CD4-positive, alpha-beta T cell treated with Interleukin-6 for 4 hours (primary cell): ENCODE measurements around the gene TGM2.

Source experiments
- DNase-seq: peaks from one replicate; pipeline ENCODE4 v3.0.0-alpha.2; 2020; ENCODE audit warnings: mixed read lengths

The TGM2 gene

GRCh38 chr20:38198238-38198861, 33.3 kb upstream of the TGM2 start:
- DNase-seq: no peak

- DNase-seq: no peak
Observed at GRCh38 chr20:38197619-38198018, 32.5 kb upstream of the TGM2 start.

DNA sequence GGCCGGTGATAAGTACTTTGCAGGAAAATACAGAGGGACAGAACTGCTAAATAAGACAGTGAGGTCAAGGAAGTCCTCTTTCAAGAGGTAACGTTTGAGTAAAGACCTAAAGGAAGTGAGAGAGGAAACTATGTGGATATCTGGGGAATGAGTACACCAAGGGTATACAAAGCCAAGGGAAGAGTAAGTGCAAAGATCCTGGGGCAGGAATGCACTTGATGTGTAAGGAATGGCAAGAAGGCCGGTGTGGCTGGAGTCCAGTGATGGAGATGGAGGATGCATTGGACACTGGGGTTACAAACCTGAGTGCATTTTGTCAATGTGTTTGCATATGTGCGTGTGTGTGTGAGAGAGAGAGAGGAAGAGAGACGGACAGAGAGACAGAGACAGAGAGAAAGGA, 32.1 kb upstream of the TGM2 start:
- DNase-seq: no peak

GRCh38 chr20:38196592-38196991, 31.5 kb upstream of the TGM2 start:
- no peak for DNase-seq

DNA sequence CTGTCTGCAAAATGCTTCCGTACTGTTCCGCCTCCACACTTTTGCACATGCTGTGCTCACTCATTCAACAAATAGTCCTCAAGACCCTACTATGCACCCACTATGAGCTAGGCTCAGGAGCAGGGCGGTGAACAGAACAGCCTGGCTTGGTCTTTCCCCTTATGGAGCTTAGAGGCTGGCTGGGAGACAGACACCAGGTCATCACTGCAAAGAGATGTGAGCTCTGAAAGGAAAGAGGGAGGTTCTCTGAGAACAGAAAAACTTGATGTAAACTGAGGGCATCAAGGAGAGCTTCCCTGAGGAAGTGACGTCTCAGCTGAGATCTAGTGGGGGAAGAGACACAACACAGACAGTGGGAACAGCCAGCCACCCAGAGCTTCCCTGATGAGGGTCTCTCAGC, 31.0 kb upstream of the TGM2 start:
- DNase-seq: no peak

- no peak for DNase-seq
Observed at GRCh38 chr20:38195521-38195920, 30.5 kb upstream of the TGM2 start.

- no peak for DNase-seq
Observed at GRCh38 chr20:38194971-38195504, 30.0 kb upstream of the TGM2 start.

GRCh38 chr20:38193586-38194105, 28.6 kb upstream of the TGM2 start:
- no peak for DNase-seq

DNA sequence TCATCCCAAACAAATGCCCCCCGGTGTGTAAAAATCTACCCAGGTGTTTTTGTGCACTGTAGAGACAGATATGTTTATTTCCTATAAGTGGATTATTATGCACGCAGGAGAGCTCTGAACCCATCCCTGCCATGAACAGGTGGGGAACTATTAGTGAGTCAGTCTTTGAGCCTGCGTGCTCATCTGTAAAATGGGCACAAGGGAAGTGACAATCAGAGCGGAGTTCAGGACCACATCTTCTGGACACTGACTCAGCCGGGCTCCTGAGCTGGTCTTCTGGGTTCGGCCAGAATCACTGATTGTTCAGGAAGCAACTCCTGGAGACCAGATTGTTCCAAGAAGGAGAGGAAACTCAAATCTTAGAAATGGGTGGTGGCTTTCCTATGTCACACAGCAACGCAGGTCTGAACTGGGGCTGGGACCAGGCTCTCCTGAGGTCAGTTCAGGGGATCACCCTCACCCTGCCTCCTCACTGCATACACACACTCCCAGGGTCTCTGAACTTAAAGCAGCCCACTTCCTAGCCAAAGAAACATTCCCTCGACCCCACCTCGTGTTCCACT, 27.3 kb upstream of the TGM2 start:
- no peak for DNase-seq

GRCh38 chr20:38191654-38192053, 26.6 kb upstream of the TGM2 start:
- no peak for DNase-seq

DNA sequence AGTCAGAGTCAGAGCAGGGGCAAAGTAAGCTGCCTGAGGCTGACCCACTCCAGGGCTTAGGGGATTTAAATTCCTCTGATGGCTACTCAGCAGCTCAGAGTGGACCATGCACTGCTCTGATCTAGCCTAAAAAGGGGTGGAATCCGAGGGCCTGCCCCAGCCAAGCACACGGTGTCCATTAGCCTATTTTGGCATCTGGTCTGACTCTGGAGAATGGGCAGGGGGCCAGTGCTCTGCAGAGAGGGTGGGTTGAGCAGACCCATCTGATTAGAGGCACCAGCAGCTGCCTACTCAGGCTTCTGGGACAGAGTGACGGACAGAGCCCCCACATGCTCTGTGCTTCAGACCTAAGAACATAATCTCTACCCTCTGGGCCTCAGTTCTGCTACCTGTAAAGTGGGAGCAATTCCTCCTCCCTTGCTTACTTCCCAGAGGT, 25.9 kb upstream of the TGM2 start:
- DNase-seq: no peak

DNA sequence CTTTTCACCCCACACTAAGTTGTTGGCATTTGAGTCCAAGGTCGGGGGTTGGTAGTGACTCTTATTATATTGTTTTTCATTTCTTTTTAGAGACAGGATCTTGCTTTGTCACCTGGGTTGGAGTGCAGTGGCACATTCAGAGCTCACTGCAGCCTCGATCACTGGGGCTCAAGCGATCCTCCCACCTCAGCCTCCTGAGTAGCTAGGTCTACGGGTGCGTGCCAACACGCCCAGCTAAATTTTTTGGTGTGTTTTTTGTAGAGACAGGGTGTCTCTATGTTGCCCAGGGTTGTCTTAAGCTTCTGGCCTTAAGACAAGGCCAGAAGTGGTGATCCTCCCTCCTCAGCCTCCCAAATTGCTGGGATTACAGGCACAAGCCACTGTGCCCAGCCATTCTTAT, 25.1 kb upstream of the TGM2 start:
- DNase-seq: no peak

DNA sequence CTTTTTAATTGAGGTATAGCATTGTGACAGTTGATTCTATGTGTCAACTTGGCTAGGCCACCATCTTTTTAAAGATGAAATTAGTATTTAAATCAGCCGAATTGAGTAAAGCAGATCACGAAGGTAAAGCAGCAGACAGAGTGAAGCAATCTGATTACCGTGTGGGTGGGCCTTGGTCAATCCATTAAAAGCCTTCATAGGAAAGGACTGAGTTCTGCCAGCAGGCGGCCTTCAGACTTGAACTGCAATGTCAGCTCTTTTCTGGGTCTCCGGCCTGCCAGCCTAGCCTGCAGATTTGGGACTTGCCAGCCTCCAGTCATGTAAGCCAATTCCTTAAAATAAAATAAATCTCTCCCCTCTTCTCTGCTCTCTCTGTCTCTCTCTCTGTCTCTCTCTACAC, 22.4 kb upstream of the TGM2 start:
- DNase-seq: no peak

GRCh38 chr20:38186788-38187221, 21.7 kb upstream of the TGM2 start:
- DNase-seq: no peak

- no peak for DNase-seq
Observed at GRCh38 chr20:38184101-38184500, 19.0 kb upstream of the TGM2 start.

DNA sequence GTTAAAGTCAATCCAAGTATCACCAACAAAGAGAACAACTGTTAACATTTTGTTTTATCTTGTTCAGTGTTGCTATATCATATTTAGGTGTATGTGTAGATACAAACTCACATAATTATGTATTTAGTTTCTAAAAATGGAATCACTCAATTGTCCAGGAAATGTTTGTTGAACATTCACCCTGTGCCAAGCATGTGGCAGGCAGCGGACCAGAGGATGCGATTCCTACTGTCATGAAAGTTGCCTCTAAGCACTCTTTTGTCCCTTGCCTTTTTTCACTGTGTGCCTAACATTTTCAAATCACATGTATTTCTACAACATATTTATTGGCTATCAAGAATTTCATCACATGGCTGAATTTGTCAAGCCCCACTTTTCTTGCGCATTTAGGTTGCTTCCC, 16.9 kb upstream of the TGM2 start:
- DNase-seq: no peak

DNA sequence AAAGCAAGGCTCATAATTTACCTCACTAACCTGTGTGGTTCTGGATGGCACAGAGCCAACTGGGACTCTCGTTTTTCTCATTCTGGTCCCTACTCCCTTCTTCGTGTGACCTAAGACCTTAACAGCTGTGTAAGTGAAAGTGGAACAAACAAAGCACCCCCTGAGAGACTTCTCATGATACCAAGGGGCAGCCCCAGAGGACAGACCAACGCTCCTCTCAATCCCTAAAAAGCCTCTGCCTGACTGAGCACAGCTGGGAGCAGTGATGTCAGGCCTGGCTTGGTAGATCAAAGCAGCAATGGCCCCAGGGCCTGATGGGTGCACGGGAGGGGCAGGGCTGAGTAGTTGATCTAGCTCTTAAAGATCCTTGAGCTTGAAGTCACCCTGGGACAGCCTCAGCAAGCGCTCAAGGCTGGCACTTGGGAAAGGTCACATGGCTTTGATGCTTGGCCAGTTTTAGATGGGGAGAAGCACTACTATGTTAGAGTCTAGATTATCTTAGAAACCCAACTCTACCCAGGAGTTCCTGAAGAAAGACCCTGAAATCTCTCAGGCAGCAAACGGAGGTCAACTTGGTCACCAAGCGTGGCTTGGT, 16.2 kb upstream of the TGM2 start:
- DNase-seq: no peak

GRCh38 chr20:38180781-38181180, 15.7 kb upstream of the TGM2 start:
- no peak for DNase-seq

DNA sequence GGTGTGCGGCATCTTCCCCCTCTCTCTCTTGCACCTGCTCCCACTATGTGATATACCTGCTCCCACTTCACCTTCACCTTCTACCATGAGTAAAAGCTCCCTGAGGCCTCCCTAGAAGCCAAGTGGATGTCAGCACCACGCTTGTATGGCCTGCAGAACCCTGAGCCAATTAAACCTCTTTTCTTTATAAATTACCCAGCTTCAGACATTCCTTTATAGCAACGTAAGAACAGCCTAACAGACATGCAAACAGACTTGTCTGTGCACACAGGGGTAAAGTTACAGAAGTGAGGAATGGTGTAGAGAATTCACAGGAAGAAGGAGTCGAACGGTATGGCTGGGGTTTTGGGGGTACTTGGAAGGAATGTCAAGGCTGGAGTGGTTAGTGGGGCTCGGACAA, 14.8 kb upstream of the TGM2 start:
- DNase-seq: no peak

DNA sequence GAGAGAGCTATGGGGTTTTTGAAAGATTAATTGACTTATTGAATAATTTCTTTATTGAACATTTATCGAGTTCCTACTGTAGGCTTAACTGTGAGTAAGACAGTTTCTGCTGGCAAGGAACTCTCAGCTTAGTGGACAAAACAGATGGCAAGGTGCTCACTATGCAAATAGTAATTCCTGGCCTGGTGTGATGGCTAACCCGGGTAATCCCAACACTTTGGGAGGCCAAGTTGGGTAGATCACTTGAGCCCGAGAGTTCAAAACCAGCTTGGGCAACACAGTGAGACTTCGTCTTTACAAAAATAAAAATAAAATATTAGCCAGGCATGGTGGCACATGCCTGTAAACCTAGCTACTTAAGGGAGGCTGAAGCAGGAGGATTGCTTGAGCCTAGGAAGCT, 13.5 kb upstream of the TGM2 start:
- no peak for DNase-seq

GRCh38 chr20:38178065-38178491, 13.0 kb upstream of the TGM2 start:
- DNase-seq: no peak

- DNase-seq: no peak
Observed at GRCh38 chr20:38177201-38177600, 12.1 kb upstream of the TGM2 start.

DNA sequence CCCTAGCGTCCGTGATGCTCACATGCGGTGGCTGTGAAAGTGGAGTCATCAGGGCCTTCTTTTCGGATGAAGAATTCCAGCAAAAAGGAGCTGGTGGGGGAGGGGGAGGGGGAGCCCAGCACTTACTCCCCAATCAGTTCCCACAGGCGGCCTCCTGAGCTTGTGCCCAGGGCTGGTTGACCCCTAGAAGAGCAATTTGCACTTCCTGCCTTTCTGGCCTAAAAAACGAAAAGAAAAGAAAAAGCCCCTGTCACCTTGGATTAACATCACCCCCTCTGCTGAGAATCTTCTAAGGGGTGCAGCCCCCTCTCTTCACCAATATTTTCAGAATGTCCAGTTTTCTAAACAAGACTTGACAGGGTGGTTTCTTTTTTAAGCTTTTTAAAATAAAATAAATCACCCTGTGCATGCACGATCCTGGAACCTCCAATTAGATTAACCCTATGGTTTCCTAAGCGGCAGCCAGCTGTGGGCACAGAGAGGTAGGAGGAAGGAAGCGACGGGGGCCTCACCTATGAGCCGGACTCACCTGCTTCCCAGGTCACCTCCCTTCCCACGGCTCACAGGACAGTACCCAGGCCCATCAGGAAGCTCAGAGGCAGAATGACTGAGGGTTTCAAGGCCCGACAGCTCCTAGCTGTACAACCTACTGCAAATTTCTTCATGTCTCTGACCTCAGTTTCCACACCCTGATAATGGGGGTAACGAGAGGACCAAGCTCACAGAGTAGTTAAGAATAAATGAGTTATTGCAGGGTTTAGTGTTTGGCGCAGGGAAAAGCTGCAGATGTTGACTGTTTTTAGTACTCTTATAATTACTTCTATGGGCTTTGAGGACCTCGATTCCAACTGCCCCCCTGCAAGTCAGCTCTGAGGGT, 10.5 kb upstream of the TGM2 start:
- no peak for DNase-seq
